DOHH2 (cell line): ENCODE results near the gene EZH1.

Experiments
- H3F3A ChIP-seq: fragments of 200-600 bp; sonication (generic), shearing (Covaris generic); 2 replicates; pipeline ENCODE4 v1.6.0; 2016; ENCODE audit warnings: antibody characterized with exemption, mild to moderate bottlenecking; ENCODE audit not compliant: control insufficient read depth, insufficient read depth
- H3K27ac ChIP-seq: fragments of 200-600 bp; sonication (generic); 2 replicates; pipeline ENCODE4 v1.5.1; 2014; ENCODE audit warnings: low read depth, mild to moderate bottlenecking, low read length, moderate library complexity
- H3K27me3 ChIP-seq: fragments of 200-600 bp; sonication (generic); 2 replicates; pipeline ENCODE4 v1.6.1; 2014; ENCODE audit warnings: mild to moderate bottlenecking, low read length, mixed read lengths; ENCODE audit not compliant: control insufficient read depth
- H3K36me3 ChIP-seq: fragments of 200-600 bp; sonication (generic); 2 replicates; pipeline ENCODE4 v1.6.1; 2014; ENCODE audit warnings: mild to moderate bottlenecking, low read length, moderate library complexity, mixed read lengths; ENCODE audit not compliant: control insufficient read depth
- H3K4me1 ChIP-seq: fragments of 200-600 bp; sonication (generic); 2 replicates; pipeline ENCODE4 v1.6.1; 2014; ENCODE audit warnings: mild to moderate bottlenecking, low read length, mixed read lengths; ENCODE audit not compliant: control insufficient read depth
- H3K4me2 ChIP-seq: fragments of 200-600 bp; sonication (generic); 2 replicates; pipeline ENCODE4 v1.6.0; 2014; ENCODE audit warnings: mild to moderate bottlenecking, low read length, moderate library complexity
- H3K4me3 ChIP-seq: fragments of 200-600 bp; sonication (generic); 2 replicates; pipeline ENCODE4 v1.5.1; 2014; ENCODE audit warnings: mild to moderate bottlenecking, low read length, mixed read lengths
- H3K79me2 ChIP-seq: fragments of 200-600 bp; sonication (generic); 2 replicates; pipeline ENCODE4 v1.6.1; 2014; ENCODE audit warnings: mild to moderate bottlenecking, low read length, mixed read lengths; ENCODE audit not compliant: control insufficient read depth
- H3K9me2 ChIP-seq: fragments of 200-600 bp; sonication (generic); replicated peaks from 2 replicates; pipeline ENCODE4 v1.6.1; 2014; ENCODE audit warnings: mild to moderate bottlenecking, low read length, mixed read lengths; ENCODE audit not compliant: control insufficient read depth
- H3K9me3 ChIP-seq: fragments of 200-600 bp; sonication (generic); 2 replicates; pipeline ENCODE4 v1.6.1; 2014; ENCODE audit warnings: antibody characterized with exemption, low read length, mixed read lengths; ENCODE audit not compliant: control insufficient read depth, insufficient read depth
- H4K20me1 ChIP-seq: fragments of 200-600 bp; sonication (generic); 2 replicates; pipeline ENCODE4 v1.6.0; 2014; ENCODE audit warnings: low read depth, mild to moderate bottlenecking, antibody characterized with exemption, low read length, moderate library complexity; ENCODE audit not compliant: control insufficient read depth, insufficient read depth
- EZH2phosphoT487 ChIP-seq: fragments of 200-600 bp; sonication (generic); IDR thresholded peaks from 2 replicates; pipeline ENCODE4 v1.6.1; 2017; ENCODE audit warnings: borderline replicate concordance, mild to moderate bottlenecking, antibody characterized with exemption, low read length, moderate library complexity, mixed read lengths
- TF ChIP-seq, protein P1 (sequence below): fragments of 200-600 bp; sonication (generic); IDR thresholded peaks from one replicate; pipeline ENCODE4 v1.5.1; 2014; ENCODE audit warnings: antibody characterized with exemption, mild to moderate bottlenecking, low read depth, low read length; ENCODE audit not compliant: poor library complexity, severe bottlenecking

Gene EZH1

DNA sequence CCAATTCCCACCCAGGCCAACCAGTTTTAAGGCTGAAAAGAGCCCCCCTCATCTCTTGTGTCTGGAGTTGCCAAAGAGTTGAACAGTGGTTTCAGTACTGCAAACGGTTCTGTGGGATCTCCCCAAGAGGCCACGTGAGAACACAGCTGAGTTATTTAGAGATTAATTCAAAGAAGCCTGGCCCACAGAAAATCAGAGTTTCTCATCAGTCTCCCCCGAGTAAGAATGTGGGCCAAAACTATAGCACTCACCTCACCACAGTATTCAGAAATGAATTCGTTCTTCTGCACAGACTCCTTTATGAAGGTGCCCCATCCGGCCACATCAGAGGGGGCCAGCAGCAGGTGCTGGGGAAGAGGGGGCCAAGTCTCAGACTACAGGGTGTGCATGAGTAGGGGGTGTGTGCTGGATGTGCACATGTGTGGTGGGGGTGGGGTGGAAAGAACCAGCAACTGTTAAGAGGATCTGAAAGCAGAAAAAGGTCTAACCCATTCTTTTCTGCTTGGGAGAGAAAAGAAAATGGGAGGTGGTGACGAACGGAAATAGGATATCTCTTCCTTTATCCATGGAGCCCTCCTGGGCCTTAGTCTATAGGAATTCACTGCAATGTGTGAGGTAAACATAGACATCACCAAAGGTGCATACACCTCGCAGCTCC, 39.9 kb downstream of the EZH1 start:
- H3K4me1 ChIP-seq: no peaks in the 10 kb centered on the region
- no peak for TF ChIP-seq EZH2phosphoT487
- H3K4me3 ChIP-seq: no peak overlapping the region
- H3F3A ChIP-seq: no peaks in the 10 kb centered on the region
- H4K20me1 ChIP-seq: no peaks in the 10 kb centered on the region
- H3K9me2 ChIP-seq: no peaks in the 10 kb centered on the region
- H3K4me2 ChIP-seq: no peak overlapping the region
- H3K27me3 ChIP-seq: no peaks in the 10 kb centered on the region
- no peaks in the 10 kb centered on the region for H3K9me3 ChIP-seq
- peaks cover 62% of the 10 kb centered on the region for H3K36me3 ChIP-seq
- H3K27ac ChIP-seq: no peak overlapping the region
- no peaks in the 10 kb centered on the region for H3K79me2 ChIP-seq

DNA sequence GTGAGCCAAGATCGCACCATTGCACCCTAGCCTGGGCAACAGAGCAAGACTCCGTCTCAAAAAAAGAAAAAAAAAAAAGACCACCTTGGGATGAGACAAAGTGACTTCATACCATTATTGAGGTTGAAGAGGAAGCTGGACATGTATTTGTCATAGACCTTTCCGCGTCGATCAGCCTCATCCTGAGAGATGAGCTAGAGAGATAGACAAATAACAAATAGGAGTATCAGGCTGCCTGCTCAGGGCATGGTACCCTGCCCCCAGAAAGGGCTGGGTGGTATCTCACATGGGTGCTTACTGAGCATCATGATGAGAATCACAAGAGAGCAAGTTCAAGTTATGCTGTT, 40.4 kb downstream of the EZH1 start:
- no peaks in the 10 kb centered on the region for H3K27me3 ChIP-seq
- no peak for TF ChIP-seq EZH2phosphoT487
- TF ChIP-seq, protein P1, sequence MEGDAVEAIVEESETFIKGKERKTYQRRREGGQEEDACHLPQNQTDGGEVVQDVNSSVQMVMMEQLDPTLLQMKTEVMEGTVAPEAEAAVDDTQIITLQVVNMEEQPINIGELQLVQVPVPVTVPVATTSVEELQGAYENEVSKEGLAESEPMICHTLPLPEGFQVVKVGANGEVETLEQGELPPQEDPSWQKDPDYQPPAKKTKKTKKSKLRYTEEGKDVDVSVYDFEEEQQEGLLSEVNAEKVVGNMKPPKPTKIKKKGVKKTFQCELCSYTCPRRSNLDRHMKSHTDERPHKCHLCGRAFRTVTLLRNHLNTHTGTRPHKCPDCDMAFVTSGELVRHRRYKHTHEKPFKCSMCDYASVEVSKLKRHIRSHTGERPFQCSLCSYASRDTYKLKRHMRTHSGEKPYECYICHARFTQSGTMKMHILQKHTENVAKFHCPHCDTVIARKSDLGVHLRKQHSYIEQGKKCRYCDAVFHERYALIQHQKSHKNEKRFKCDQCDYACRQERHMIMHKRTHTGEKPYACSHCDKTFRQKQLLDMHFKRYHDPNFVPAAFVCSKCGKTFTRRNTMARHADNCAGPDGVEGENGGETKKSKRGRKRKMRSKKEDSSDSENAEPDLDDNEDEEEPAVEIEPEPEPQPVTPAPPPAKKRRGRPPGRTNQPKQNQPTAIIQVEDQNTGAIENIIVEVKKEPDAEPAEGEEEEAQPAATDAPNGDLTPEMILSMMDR: no peak
- H3K4me3 ChIP-seq: no peak overlapping the region
- no peaks in the 10 kb centered on the region for H3K9me3 ChIP-seq
- no peak overlapping the region for H3K27ac ChIP-seq
- H3K4me2 ChIP-seq: no peak overlapping the region
- no peaks in the 10 kb centered on the region for H3K79me2 ChIP-seq
- H3K9me2 ChIP-seq: no peaks in the 10 kb centered on the region
- H3F3A ChIP-seq: no peaks in the 10 kb centered on the region
- peaks cover 57% of the 10 kb centered on the region for H3K36me3 ChIP-seq
- H4K20me1 ChIP-seq: no peaks in the 10 kb centered on the region
- no peaks in the 10 kb centered on the region for H3K4me1 ChIP-seq

- no peak for TF ChIP-seq EZH2phosphoT487
- TF ChIP-seq, protein P1: no peak
- Histone ChIP-seq H3K4me3 (no peak overlapping the region), H4K20me1 (no peaks in the 10 kb centered on the region), H3K4me1 (no peaks in the 10 kb centered on the region), H3K79me2 (no peaks in the 10 kb centered on the region), H3F3A (no peaks in the 10 kb centered on the region), H3K4me2 (no peak overlapping the region), H3K27ac (no peak overlapping the region), H3K9me2 (no peaks in the 10 kb centered on the region), H3K9me3 (no peaks in the 10 kb centered on the region), H3K27me3 (no peaks in the 10 kb centered on the region), H3K36me3 (peaks cover 39% of the 10 kb centered on the region)
Measured at GRCh38 chr17:42702446-42702845, 42.4 kb downstream of the EZH1 start.

DNA sequence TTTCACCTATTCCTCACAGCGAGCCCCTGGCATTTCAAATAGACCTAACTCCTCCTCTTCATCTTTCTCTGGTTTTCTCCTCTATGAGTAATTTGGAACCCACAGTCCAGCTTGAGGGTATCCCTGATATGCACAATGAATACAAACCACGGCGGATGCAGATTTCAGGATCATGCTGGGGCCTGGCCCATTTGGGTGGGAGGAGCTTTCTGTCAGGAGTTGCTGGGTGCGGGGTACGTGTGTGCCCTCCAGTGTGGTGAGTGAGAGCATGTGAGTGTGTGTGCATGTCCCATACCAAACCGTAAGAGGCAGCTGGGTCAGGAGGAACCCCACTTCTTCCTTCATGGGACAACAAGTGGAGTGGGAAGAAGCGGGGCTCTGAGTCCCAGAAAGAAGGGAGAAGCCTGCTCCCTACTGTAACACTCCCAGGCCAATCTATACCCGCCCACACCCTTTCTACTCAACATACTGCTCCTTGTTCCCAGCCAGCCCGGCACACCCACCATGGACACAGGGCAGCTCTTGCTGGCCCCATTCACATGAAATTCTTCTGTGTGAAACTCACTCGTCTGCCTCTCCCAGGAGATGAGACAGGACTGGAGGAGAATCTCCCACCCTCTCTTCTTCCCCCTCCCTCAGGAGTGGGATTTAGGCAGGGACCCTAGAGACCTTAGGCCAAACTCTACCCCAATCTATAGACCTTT, 44.1 kb downstream of the EZH1 start:
- no peaks in the 10 kb centered on the region for H3K9me3 ChIP-seq
- no peaks in the 10 kb centered on the region for H3K27me3 ChIP-seq
- no peak for TF ChIP-seq EZH2phosphoT487
- TF ChIP-seq, protein P1: no peak
- H3K4me2 ChIP-seq: no peak overlapping the region
- H3K4me3 ChIP-seq: no peak overlapping the region
- H3K9me2 ChIP-seq: no peaks in the 10 kb centered on the region
- H4K20me1 ChIP-seq: no peaks in the 10 kb centered on the region
- H3K36me3 ChIP-seq: peaks cover 26% of the 10 kb centered on the region
- H3F3A ChIP-seq: no peaks in the 10 kb centered on the region
- no peaks in the 10 kb centered on the region for H3K4me1 ChIP-seq
- no peaks in the 10 kb centered on the region for H3K79me2 ChIP-seq
- no peak overlapping the region for H3K27ac ChIP-seq
